Measurements from ENCODE around the gene CD47. TPM values are rescaled to one million over a fixed set of nuclear protein-coding genes. Genes with fewer than 3 reads are reported as not detected.

The CD47 gene
- total and polyA plus RNA-seq, 9 donors, result 24.1 to 148 (median 55.8) TPM

GRCh38 chr3:108070356-108070755 lies 20.5 kb downstream of the CD47 start:
- WGBS, 3 donors, result 77 to 80% (median 79%) methylated on average over 6 of the region's 6 CpGs
- intact Hi-C loops (cut with DNase I), result no loop called here
- TF ChIP-seq EP300 (IDR thresholded peaks at IDR 0.05) (no peak), CTCF (IDR thresholded peaks at IDR 0.05) (no peak), POLR2A (IDR thresholded peaks at IDR 0.05) (no peak)
- H3K9me3 ChIP-seq, result no peaks in the 10 kb centered on the region
- no peak overlapping the region for H3K27ac ChIP-seq
- H3K4me1 ChIP-seq (ENCODE audit: insufficient read depth), result no peaks in the 10 kb centered on the region
- DNase-seq, result no peak
- no peak overlapping the region for H3K4me3 ChIP-seq
- no peaks in the 10 kb centered on the region for H3K36me3 ChIP-seq
- H3K27me3 ChIP-seq, result no peaks in the 10 kb centered on the region

GRCh38 chr3:108067768-108068167 lies 23.1 kb downstream of the CD47 start:
- H3K27me3 ChIP-seq, result no peaks in the 10 kb centered on the region
- no peak overlapping the region for H3K27ac ChIP-seq
- H3K9me3 ChIP-seq, result no peaks in the 10 kb centered on the region
- no peaks in the 10 kb centered on the region for H3K4me1 ChIP-seq (ENCODE audit: insufficient read depth)
- no peak for DNase-seq
- TF ChIP-seq POLR2A (IDR thresholded peaks at IDR 0.05) (no peak), CTCF (IDR thresholded peaks at IDR 0.05) (no peak), EP300 (IDR thresholded peaks at IDR 0.05) (no peak)
- H3K36me3 ChIP-seq, result no peaks in the 10 kb centered on the region
- H3K4me3 ChIP-seq, result no peak overlapping the region
- intact Hi-C loops (cut with DNase I), result no loop called here
- WGBS, 3 donors, result 22 to 44% (median 40%) methylated on average over 1 of the region's 1 CpG

- H3K4me1 ChIP-seq (ENCODE audit: insufficient read depth), result no peaks in the 10 kb centered on the region
- no peaks in the 10 kb centered on the region for H3K9me3 ChIP-seq
- no peak for DNase-seq
- TF ChIP-seq POLR2A (IDR thresholded peaks at IDR 0.05) (no peak), CTCF (IDR thresholded peaks at IDR 0.05) (no peak), EP300 (IDR thresholded peaks at IDR 0.05) (no peak)
- H3K4me3 ChIP-seq, result no peak overlapping the region
- intact Hi-C loops (cut with DNase I), result no loop called here
- H3K27me3 ChIP-seq, result no peaks in the 10 kb centered on the region
- H3K27ac ChIP-seq, result no peak overlapping the region
- H3K36me3 ChIP-seq, result peaks cover 2% of the 10 kb centered on the region
Observed at GRCh38 chr3:108065096-108065495, 25.7 kb downstream of the CD47 start.

GRCh38 chr3:108064293-108064887 lies 26.4 kb downstream of the CD47 start:
- H3K27ac ChIP-seq, result no peak overlapping the region
- peaks cover 2% of the 10 kb centered on the region for H3K36me3 ChIP-seq
- no peak overlapping the region for H3K4me3 ChIP-seq
- no peaks in the 10 kb centered on the region for H3K27me3 ChIP-seq
- 96 to 100% (median 97%) methylated on average over 1 of the region's 1 CpG for WGBS, 3 donors
- H3K4me1 ChIP-seq (ENCODE audit: insufficient read depth), result no peaks in the 10 kb centered on the region
- no peaks in the 10 kb centered on the region for H3K9me3 ChIP-seq
- DNase-seq, result no peak
- TF ChIP-seq POLR2A (IDR thresholded peaks at IDR 0.05), result no peak
- no peak for TF ChIP-seq CTCF (IDR thresholded peaks at IDR 0.05)
- no peak for TF ChIP-seq EP300 (IDR thresholded peaks at IDR 0.05)
- intact Hi-C loops (cut with DNase I), result no loop called here
